ENCODE measurements around the gene PPID.
"Not testable (repeated sequence)": the region's sequence is repeated elsewhere in the genome, so short reads cannot be mapped to it uniquely, and the experiment has no call there.

The PPID gene

DNA sequence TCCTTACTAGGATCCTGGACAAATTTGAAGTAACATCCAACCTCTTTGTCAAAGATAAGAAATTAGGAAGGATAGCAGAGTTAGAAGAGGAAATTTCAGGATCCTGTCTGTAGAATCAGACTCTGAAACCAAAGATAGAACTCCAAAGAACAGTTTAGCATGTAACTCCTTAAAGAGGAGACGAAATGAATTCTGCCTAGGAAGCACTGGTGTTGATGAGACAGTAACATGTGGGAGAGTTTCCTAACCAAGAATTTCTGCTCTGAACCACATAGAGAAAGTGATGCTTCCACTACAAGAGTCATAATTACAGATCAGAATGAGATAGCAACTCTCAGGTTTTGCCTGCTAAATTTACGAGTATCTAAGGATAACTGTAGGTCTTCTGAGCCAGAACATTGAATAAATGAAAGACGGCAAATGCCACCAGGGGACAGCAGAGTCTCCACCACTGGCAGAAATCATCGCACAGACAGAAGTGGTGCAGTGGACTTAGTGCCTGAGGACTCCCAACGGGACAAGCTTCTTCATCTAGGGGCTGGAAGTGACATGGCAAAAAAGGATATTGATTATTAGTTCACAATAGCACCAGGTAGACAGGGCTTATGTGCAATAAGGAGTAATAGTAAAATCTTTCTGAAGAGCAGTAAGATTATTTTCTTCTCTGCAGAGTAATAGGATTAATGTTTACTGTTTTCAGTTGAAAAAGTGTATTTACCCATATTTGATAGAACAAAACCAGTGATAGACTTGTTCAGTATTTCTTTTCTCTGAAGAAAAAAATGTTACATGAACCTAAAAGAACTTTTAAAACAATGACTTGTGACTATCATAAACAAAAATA lies 6.7 kb upstream of the PPID start:
- peak; percentile 54 for DNase-seq

DNA sequence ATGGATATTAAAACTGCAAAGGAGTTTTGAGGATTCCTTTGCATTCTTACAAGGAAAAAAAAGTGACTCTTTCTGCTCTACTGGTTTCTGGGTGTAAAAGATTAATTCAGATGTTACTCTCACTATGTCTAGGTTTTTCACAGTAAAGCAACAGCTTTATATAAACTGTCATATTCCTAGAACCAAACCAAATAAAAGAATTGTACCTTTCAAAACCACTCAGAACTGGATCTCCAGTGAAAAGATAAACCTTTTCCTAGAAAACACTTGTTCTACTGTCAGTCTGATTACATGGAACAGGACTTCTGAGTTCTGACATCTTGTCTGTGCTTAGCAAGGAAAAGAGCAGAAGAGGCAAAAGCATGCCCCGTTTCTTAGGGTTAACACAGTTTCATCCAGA lies 5.0 kb upstream of the PPID start:
- no peak for DNase-seq

DNA sequence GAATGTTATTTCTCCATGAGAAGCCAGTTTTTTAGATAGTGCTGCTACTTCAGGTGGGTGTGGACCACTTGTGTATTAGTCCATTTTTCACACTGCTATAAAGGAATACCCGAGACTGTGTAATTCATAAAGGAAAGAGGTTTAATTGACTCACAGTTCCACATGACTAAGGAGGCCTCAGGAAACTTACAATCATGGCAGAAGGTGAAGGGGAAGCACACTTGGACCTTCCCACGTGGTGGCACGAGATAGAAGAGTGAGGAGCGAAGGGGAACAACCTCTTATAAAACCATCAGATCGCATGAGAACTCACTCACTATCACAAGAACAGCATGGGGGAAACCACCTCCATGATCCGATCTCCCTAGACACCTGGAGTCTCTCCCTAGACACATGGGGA lies 3.4 kb upstream of the PPID start:
- no peak for DNase-seq

DNA sequence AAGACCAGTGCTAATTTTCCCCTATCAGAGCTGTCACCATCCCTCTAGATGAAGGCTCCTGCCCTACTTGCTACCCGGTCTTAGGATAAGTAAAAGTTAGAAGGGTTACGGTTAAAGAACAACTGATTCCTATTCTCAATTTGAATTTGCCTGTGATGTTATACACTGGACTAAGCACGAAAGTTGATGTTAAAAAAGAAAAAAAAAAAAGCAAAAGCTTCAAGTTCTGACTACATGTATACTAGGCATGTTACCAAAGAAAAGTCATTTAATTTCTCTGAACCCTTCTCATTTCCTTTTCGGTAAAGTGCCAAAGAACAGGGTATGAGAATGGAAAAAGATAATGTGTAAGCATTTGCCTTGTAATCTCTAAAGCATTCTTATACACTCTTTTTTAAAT lies 1.4 kb upstream of the PPID start:
- no peak for DNase-seq

DNA sequence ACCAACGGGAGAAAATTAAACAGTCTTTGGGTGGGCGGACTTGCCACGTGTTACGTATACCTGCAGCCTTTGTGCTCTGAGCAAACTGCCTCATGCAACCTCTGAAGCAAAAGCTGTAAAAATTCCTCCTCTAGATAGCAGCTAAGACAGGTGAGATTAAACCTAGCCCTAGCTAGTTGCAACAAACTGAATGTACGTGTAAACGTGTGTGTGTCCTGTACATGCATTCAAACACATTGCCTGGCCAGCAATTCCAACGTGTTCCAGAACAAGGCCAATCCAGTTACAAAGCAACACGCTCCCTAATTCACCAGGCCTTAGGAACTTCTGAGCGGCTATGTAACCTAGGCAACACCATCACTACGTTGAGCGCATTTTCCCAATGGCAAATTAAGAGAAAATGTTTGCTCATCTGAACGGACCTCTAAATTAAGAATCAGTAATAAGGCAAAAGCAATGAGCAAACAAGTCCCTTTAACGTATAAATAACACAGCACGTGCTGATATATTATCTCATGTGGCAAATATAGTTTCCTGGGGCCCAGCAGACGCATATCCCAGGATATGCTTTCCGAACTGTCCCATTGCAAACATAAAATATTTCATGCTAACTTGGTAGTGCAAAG lies 792 bp downstream of the PPID start:
- DNase-seq, result no peak

DNA sequence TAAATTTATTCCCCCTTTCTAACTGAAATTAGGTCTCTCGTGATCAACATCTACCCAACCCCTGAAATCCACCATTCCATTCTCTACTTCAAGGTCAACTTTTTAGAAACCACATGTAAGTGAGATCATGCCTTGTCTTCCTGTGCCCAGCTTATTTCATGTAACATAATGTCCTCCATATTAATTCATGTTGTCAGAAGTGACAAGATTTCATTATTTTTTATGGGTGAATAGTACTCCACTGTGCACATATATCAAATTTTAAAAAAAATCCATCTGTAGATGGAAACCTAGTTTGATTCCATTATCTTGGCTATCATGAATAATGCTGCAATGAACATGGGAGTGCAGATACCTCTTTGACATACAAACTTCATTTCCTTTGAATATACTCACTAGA lies 1.5 kb downstream of the PPID start:
- no peak for DNase-seq

DNA sequence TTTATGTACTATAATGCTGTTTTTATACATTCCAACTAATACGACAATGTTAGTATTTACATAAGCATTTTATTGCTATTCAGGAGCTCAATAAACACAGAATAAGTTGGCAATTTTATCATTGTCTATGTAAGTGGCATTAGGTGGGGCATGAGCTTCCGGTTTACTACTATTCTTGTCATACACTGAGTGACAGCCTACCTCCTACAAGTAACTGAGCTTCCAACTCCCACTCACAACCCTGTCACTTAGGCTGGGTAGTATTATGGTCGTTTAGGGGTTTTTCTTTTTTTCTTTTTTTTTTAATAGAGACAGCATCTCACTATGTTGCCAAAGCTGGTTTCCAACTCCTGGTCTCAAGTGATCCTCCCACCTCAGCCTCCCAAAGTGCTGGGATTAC lies 7.4 kb downstream of the PPID start:
- no peak for DNase-seq

DNA sequence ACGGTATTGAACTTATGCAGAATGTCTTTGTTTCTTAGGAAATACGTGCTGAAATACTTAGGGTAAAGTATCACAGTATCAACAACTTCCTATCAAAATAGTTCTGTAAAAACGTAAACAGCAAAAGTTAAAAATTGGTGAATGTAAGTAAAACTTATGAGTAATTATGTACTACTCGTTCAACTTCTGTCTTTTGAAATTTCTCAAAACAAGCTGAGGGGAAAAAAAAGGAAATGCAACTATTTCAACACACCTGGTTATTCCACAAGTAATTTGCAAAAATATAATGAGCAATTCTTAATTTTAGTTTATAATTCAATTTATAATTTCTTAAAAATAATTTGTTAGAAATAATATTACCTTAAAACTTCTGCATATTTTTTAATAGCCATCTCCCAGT lies 8.3 kb downstream of the PPID start:
- DNase-seq, result no peak

DNA sequence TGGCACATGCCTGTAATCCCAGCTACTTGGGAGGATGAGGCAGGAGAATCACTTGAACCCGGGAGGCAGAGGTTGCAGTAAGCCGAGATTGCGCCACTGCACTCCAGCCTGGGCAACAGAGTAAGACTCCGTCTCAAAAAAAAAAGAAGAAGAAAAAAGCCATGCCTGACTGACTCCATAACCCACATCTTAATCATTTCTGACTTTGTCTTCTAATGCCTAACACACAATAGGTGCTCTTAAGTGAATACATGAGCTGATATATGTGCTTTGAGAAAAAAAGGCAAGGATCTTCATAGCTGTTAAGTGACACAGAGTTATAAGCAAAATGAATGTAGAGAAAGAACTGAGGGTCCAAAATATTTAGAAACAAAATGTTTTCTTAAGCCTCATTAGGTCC lies 10.6 kb downstream of the PPID start:
- DNase-seq, result not testable (repeated sequence)

DNA sequence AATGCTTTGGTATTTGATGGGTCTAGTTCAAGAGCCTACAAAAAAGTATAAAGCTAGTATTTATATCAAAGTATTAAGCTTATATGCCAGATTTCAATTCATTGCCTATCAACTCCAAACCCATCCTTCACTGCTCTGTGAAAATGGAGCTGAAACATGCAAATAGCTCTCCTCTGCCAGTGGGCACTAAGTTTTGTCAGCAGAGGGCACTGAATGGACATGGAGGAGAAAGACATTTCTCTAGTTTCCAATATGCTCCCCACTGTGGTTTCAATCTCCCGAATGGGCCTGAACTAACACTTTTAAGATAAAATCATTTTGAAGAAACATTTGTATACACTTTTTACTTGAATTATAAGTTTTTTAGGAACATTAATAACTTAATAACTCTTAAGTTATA lies 12.4 kb downstream of the PPID start:
- DNase-seq, result no peak

DNA sequence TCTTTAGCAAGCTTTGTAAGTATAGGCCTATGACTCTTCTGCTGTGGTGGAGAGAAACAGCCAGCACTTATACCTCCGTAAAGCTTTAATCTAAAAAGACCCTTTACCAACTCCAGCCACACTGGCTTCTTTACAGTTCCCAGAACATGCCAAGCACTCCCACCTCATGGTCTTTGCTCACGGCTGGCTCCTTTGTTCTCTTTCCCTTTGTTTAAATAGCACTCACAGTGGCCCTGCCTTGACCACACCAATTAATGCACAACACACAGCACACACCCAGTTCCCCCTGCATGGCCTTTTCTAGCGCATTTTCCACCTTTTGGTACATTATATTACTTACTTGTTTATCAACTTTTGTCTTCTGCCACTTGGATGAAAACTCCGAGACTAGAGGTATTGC lies 18.9 kb downstream of the PPID start:
- DNase-seq, result no peak

DNA sequence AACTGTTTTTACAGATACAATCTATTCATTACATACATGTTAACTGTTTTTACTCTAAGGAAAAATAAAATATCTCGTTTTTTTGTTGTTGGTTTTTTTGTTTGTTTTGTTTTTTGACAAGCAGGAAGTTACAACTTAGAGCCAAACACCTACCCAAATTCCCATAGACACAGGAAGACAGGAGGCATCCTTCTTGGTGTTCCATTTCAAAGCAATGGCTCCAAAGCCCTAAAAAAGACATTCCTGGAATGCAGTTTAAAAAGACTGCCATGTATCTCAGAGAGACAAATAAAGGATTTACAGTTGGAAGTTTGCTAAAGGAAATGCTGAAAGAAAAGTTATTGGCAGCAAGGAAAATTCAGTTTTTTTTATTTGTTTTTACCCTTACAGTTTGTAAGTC lies 34.4 kb downstream of the PPID start:
- no peak for DNase-seq

DNA sequence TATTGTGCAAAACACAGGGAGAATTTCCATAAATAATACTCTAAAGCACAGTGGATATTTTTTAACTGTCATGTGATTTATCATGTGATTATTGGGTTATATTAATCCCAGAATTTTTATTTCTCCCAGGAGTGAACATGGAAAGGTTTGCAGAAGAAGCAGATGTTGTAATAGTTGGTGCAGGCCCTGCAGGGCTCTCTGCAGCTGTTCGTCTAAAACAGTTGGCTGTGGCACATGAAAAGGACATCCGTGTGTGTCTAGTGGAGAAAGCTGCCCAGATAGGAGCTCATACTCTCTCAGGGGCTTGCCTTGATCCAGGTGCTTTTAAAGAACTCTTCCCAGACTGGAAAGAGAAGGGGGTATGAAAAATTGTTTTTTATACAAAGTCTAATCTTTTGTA lies 41.1 kb downstream of the PPID start:
- no peak for DNase-seq

DNA sequence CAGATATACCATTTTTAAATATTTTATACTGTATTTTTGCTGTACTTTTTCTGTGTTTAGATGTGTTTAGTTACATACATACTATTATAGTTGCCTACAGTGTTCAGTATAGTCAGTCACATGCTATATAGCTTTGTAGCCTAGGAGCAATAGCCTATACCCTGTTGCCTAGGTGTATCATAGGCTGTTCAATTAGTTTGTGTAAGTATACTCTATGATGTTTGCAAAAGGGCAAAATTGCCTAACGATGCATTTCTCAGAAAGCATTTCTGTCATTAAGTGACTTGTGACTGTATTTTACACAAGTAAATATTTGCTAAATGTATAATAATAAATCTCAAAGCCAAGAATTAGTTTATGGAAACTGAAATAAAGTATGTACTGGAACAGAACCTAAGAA lies 41.6 kb downstream of the PPID start:
- DNase-seq, result no peak

DNA sequence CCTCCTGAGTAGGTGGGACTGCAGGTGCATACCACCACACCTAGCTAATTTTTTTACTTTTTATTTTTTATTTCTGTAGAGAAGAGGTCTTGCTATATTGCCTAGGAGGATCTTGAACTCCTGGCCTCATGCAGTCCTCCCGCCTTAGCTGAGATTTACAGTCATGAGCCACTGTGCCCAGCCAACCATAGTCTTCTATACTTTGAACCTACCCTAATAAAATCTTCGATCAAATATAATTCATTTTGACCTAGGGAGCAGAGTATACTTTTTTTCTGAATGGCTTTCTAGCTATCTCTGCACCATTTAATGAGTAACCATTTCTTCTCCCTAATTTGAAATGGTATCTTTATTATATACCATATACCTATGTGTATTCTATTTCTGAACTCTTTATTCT lies 44.4 kb downstream of the PPID start:
- no peak for DNase-seq

DNA sequence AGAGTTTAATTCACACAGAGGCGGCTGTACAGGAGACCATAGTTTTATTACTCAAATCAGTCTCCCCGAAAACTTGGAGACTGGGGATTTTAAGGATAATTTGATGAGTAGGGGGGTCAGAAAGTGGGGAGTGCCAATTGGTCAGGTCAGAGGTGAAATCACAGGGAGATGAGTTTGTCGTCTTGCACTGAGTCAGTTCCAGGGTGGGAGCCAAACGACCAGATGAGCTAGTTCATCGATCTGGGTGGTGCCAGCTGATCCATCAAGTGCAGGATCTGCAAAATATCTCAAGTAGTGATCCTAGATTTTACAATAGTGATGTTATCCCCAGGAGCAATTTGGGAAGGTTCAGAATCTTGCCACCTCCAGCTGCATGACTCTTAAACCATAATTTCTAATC lies 47.1 kb downstream of the PPID start:
- DNase-seq, result no peak

DNA sequence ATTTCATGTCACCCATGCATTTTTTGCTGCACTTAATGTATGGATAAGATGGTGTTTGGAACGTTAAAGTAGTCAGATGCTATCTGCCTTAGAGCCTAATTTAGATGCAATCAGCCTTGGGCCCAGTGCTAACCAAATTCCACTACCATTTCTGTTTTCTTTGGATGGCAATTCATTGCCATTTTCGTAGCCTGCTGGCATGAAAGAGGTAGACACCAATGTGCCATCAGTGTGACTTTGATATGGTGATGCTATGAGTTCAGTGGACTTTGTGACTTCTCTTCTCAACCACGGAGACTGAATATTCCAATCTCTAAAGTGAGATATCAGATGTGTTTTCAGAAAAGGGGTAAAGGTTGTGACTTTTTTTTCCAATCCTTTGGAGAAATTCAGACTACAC lies 49.6 kb downstream of the PPID start:
- DNase-seq, result no peak

DNA sequence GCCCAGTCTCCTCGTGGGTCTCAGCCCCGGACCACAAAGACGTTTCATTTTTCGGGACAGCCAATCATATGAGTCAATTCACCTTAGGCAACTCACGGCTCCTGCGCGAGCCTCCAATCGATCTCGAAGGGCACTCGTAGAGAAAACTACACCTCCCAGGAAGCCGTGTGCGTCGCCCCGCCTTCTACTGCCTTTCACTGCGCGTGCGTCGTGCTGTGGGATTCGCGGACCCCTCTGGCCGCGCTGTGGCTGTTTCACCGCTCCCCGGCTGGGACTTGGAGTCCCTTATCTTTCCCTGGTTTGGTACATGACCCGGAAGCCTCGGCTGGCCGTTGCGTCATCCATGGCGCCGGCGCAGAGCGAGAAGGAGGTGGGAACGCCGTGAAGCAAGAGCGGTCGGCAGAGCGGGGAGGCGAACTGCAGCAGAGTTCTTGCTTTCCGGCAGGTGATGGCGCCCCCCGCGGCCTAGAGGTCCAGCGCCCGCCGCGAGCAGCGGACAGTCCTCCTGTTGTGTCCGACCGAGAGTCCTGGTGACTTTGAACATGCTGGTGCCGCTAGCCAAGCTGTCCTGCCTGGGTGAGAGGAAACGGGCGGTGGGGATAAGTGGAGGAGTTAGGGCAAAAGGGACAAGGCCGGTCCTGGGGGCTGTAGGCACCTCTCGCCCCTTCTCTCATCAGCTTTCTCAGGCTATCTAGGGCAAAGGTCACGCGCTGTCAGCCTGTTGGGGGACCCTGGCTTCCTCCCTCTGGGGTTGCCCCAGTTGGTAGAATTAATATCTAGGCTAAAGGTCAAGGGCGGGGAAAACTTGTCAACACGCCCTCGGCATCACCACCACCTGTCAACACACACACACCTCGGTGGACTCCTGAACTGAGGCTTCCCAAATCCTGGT lies 51.0 kb downstream of the PPID start, which contains the start of gene ETFDH:
TSS of gene ETFDH (plus strand) at position 382 of the 892 bp plus-strand sequence. CDS start at position 543, 161 bp downstream.
- DNase-seq, result peak; percentile 99

DNA sequence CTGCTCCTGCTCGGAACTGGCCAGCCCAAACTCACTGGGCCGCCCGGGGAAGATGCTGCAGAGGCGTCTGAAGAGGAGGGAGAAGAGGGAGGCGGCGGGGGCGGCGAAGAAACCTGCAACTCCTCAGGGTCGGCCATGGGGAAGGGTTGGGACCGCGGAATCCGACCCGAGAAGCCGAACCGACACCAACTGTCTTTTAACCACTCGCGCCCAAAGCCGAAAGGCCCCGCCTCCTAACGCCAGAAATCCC lies 51.6 kb downstream of the PPID start, which contains the start of gene C4orf46:
TSS of gene C4orf46 (minus strand) at position 223 of the 250 bp plus-strand sequence. CDS start at position 137, 86 bp downstream.
- DNase-seq, result no peak

DNA sequence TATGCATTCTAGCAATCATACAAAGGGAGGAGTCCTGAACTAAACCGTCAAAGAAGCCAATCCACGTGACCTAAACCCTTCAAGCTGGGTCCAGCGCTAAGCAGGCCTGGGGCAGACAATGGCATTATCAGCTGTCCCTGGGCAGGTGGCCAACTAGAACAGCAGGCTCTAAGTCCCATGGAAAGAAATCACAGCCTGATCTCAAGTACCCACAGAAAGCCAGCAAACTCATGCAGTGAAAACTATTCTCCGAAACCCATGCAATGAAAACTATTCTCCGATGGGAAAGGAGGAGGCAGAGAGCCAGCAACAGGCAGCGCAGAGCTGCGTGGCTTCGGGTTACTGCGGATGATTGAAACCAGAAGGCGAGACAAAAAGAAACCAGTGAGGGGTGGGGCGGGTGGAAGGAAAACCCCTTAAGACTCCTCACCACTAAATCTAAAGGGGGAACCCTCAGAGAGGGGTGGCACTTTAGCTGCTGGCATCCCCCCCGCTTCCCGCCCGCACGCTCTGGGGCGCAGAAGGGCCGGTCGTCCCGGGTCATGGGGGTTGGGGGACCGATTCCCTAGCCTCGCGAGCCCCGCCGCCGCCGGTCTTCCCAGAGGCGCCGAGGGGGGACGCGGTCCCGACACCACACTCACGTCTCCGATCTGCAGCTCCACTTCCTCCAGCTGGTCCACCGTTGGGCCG lies 52.1 kb downstream of the PPID start:
- peak; percentile 68 for DNase-seq

DNA sequence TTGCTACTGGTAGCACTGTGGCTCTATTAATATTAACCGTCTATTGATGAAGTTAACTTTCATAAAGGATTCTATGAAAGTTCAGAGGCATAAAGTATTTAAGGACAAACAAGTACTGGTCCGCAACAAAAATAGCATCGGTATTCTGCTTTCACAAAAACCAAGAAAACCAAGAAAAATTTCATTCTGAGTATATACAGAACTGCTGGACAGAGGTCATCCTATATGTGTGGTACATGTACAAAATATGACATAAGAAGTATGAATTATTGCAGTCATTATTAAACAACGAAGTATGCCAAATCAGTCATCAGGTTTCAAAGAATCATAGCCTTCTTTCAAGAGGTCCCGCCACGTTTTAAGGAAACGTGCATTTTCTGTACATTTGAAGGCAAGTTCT lies 53.9 kb downstream of the PPID start:
- DNase-seq, result no peak

DNA sequence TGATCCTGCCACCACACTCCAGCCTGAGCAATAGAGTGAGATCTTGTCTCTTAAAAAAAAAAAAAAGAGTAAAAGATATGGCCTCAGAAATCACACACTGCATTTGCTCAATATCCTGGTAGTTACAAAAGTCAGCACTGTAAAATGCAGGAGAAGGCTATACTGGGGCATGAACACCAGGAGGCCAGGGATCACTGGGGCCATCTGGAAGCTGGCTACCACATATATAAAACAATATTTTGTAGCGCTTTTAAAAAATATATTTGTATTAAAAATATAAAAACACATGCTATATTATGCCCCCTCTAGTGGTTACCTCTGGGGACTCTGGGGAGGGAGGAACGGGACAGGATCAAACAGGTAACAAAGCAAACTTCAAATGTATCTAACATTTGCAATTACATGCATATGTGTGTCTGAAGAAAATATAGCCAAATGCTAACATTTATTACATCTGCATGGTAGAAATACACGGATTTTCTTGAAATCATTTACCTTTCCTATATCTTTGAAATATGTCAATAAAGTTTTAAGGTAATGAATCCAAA lies 55.5 kb downstream of the PPID start:
- peak; percentile 22 for DNase-seq

DNA sequence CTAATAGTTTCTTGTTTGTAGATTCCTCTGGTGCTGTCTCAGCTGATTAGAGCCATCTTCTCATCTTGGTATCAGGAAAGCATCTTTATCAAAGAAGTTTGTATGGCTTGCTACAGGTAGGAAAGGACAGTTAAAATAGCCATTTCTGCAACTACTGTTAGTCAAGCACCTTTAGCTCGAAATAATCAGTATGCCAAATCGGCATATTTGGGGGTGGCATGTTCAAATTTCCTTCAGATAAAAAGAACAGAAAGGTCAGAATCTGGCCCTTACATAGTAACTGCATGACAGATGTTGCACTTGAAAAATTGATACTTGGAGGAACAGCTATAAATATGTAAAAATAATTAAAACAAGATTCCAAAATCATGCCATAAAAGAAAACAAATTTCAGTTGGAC lies 56.3 kb downstream of the PPID start:
- DNase-seq, result no peak
